SKM-1 treated with dmso at 0.1 percent for 144 hours (cell line): ENCODE data around the gene MFN2.

Experiments used
- DNase-seq: peaks from one replicate; lab custom pipeline; 2025; ENCODE audit not compliant: unreplicated experiment; lab: John Stamatoyannopoulos, UW

MFN2 gene

GRCh38 chr1:11957897-11958296, 22.3 kb upstream of the MFN2 start:
- no peak for DNase-seq

DNA sequence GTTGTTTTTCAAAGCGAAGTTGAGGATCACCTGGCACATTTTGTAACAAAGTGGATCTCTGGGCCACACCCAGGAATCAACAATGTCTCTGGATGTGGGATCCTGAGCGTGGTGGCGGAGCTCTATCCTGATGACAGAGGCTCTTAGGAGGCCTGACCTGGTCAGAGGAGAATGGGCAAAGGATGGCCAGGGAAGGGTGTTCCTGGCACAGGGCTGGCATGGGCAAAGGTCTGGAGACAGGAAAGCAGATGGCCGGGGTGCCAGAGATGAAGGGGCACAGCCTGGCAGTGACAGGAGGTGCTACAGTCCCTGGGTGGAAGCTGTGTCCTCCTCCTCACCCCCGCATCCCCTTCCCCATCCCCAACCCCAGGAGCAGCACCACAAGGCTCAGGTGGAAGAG, 20.0 kb upstream of the MFN2 start:
- no peak for DNase-seq

GRCh38 chr1:11960715-11961114, 19.5 kb upstream of the MFN2 start:
- peak; percentile 70 for DNase-seq

- no peak for DNase-seq
These were observed 19.0 kb upstream of the MFN2 start for GRCh38 chr1:11961230-11961629.

DNA sequence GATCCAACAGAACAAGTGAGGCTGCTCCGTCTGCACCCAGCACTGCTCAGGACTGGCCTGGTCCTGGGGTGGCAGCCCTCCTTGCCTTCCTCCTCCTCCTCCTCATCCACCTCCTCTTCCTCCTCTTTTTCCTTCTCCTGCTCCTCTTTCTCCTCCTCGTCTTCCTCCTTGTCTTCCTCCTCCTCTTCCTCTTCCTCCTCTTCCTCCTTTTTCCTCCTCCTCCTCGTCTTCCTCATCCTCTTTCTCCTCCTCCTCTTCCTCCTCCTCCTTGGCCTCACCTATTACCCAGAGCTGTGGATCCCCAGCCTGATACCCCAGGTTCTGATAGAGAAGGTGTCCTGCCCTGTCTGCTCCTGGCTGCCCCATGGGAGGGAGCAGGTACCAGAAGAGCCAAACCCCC, 16.6 kb upstream of the MFN2 start:
- DNase-seq, result no peak

- DNase-seq, result no peak
These were observed 15.6 kb upstream of the MFN2 start for GRCh38 chr1:11964656-11965055.

- peak; percentile 51 for DNase-seq
These were observed 13.2 kb upstream of the MFN2 start for GRCh38 chr1:11967028-11967547.

DNA sequence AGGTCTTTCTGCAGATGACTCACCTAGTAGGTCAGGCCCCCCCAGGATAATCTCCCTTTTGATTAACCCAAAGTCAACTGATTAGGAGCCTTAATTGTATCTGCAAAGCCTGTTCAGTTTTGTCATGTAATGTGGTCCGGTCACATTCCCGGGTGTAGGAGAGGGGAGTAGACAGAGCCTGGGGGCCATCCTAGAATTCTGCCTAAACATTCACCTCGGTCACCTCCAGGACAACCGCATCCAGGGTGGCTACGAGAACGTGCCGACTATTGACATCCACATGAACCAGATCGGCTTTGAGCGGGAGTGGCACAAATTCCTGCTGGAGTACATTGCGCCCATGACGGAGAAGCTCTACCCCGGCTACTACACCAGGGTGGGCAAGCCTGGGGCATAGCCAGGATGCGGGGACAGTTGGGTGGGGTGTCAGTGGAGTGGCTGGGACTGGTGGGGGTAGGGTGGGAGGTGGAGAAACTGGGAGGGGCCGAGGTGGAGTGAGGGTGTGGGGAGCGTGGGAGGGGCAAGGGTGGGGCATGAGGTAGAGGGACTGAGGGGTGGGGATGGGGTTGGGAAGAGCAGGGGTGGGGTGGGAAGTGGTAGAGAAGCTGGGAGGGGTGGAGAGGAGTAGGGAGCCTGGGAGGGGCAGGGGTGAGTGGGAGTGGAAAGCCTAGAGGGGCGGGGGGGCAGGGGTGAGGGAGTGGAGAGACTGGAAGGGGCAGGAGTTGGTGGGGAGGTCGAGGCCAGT, 9.6 kb upstream of the MFN2 start:
- DNase-seq, result no peak

DNA sequence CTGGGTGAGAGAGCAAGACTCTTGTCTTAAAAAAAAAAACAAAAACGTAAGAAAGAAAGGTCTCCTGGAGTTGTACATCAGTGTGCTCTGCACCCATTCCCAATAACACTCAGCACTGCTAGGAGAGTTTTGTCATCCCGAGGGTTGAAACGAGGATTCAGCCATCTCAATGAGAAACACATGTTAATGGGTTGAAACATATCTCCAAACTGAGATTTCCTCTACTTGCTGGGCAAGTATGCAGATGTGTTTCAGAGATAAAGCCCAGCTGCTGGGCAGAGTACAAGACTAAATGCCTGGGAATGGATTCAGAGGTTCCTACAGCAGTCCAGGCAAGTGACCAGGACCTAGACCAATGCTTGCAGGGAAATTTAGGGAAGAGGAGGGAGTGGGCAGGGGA, 2.6 kb upstream of the MFN2 start:
- no peak for DNase-seq

- no peak for DNase-seq
These were observed 1.9 kb upstream of the MFN2 start for GRCh38 chr1:11978301-11978700.

- DNase-seq, result no peak
These were observed 1.0 kb upstream of the MFN2 start for GRCh38 chr1:11979028-11979850.

- DNase-seq, result no peak
These were observed 380 bp downstream of the MFN2 start for GRCh38 chr1:11980676-11980972.

GRCh38 chr1:11981378-11982009, 1.2 kb downstream of the MFN2 start:
- DNase-seq, result no peak

- DNase-seq, result peak; percentile 27
These were observed 1.8 kb downstream of the MFN2 start for GRCh38 chr1:11982010-11982392.

DNA sequence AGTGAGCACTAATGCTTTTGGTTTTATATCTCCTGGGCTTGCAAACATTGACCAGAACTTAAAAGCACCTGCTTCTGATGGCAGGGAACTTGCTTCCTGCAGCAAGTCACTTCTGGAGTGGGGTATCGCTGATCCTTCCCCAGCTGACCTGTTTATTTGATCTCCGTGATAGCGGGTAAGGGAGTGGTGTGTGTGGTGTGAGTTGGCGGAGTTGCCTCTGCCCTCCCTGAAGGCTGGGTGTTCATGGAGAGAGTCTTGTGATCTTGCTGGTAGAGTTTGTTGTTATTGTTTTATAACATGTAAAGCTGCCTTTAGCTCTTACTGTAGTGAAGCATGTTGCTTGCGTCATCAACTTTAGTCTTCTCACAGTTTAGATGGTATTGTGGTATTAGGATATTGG, 3.9 kb downstream of the MFN2 start:
- DNase-seq, result no peak

DNA sequence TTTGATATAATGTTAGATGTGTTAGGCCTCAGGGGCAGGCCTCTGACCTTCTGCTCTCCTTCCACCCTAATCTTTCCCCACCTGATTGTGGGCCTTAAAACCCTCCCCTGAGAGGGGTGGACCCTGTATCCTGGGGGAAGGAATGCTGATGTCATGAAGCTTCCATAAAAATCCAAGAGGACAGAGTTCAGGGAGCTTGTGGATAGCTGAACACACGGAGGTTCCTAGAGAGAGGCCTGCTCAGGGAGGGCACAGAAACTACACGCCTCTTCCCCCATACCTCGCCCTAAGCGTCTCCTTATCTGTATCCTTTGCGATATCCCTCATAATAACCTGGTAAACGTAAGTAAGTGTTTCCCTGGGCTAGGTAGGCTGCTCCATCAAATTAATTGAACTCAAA, 4.3 kb downstream of the MFN2 start:
- DNase-seq, result no peak

GRCh38 chr1:11985171-11985570, 4.9 kb downstream of the MFN2 start:
- no peak for DNase-seq

DNA sequence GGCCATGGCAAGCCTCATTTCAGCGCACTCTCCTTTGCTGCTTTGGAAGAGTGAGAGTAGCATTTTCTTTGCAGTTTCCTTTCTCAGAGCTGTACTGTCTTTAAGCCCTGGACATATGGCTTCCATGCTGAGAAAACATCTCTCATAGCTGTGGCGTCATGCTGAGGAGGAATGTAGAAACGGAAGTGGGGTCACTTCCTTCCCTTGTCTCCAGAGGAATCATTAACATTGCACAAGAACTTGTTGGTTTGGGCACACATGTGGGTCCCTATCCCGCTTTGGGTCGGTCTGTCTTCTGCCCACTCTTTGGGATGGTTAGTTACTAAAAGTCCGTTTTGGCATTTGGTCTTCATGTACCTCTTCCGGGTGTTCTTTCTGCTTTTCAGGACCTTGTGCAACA, 5.6 kb downstream of the MFN2 start:
- DNase-seq, result peak; percentile 57

DNA sequence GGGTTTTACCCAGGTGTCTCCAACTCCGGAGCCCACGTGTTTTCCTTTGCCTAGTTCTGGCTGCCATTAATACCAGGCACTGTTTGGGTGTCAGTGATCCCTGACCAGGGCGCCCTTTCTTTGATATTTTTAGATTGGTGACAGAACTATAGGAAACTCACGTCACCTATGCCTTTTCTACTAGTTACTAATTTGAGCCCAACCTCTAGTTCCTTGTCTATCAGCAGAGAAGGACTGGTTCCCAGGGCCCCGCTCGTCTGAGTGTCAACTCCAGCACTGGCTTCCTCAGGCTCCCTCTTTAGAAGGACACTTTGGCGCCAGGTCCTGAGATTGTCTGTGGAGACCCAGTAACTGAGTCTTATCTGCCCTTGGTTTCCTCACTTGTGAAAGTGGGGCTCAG, 9.4 kb downstream of the MFN2 start:
- no peak for DNase-seq

- DNase-seq, result no peak
These were observed 10.2 kb downstream of the MFN2 start for GRCh38 chr1:11990303-11991032.

DNA sequence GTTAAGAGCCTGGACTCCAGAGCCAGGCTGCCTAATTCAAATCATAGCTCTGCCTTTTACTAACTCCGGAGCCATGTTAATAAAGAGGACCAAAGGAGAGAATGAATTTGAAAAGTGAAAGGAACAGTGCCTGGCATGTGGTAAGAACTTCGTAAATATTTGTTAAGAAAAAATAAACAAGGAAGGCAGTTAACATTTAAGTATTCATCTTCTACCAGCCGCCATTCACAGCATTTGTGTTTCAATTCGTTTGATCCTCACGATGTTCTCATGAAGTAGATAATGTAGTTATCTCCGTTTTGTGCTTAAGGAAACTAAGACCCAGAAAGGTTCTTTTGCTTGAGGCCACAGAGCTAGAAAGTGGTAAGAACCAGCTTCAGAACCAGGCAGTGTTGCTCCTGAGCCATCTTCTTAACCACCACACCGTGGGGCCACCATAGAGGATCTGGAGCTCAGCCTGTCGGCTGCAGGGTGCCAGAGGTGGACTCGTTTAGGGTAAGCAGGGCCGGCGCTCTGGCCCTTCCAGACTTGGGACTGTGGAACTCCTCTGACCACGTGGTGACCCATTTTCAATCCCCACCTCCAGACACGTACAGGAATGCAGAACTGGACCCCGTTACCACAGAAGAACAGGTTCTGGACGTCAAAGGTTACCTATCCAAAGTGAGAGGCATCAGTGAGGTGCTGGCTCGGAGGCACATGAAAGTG, 11.9 kb downstream of the MFN2 start:
- no peak for DNase-seq
